H1 (cell line): Measurements from ENCODE around the gene RTN3. TPM values are rescaled to one million over a fixed set of nuclear protein-coding genes. Genes with fewer than 3 reads are reported as not detected.

ENCODE experiments used
- CTCF ChIA-PET: fragments of 300-600 bp; sonication (Branson Sonifier 250); formaldehyde crosslinking; loops from one replicate; lab custom pipeline; 2021; ENCODE audit not compliant: partially characterized antibody; lab: Charles Lee
- POLR2A ChIA-PET: fragments of 300-600 bp; sonication (Branson Sonifier 250); formaldehyde crosslinking; loops from one replicate; lab custom pipeline; 2021; ENCODE audit warnings: inconsistent platforms; ENCODE audit not compliant: partially characterized antibody; lab: Charles Lee
- DNase-seq, 2 experiments: peaks; one replicate each; pipeline versions ENCODE4 v3.0.0 to v3.0.0-alpha.2; 2010 to 2022; ENCODE audit warnings: low spot score in 2 of 2, low read depth in 1 of 2, mixed read lengths in 1 of 2
- FAIRE-seq: peaks from 2 replicates; lab custom pipeline; 2011; peaks lifted over from hg19 to GRCh38; lab: Jason Lieb, UNC
- H2AFZ ChIP-seq: 2 replicates; pipeline ENCODE4 v1.8.1; 2012; ENCODE audit warnings: low read length, inconsistent platforms
- H2AK5ac ChIP-seq: 2 replicates; pipeline ENCODE4 v1.6.1; 2013; ENCODE audit warnings: low read depth, low read length
- H2BK120ac ChIP-seq: replicated peaks from 2 replicates; pipeline ENCODE3; 2013; ENCODE audit warnings: low read depth, low read length, inconsistent platforms
- H2BK12ac ChIP-seq: 2 replicates; pipeline ENCODE4 v1.6.1; 2013; ENCODE audit warnings: low read depth, low read length
- H2BK15ac ChIP-seq: 2 replicates; pipeline ENCODE4 v1.6.1; 2013; ENCODE audit warnings: low read length
- H2BK20ac ChIP-seq: 2 replicates; pipeline ENCODE4 v1.6.1; 2013; ENCODE audit warnings: low read length
- H2BK5ac ChIP-seq: 2 replicates; pipeline ENCODE4 v1.6.1; 2013; ENCODE audit warnings: low read depth, low read length
- H3K14ac ChIP-seq: 2 replicates; pipeline ENCODE4 v1.6.1; 2013; ENCODE audit warnings: inconsistent platforms; ENCODE audit not compliant: insufficient read length
- H3K18ac ChIP-seq: 2 replicates; pipeline ENCODE4 v1.6.1; 2013; ENCODE audit warnings: low read length; ENCODE audit errors: extremely low read depth
- H3K23ac ChIP-seq: 2 replicates; pipeline ENCODE4 v1.6.1; 2013; ENCODE audit warnings: inconsistent platforms; ENCODE audit not compliant: insufficient read length
- H3K23me2 ChIP-seq: 2 replicates; pipeline ENCODE4 v1.6.1; 2013; ENCODE audit warnings: low read depth, low read length
- H3K27ac ChIP-seq: 2 replicates; pipeline ENCODE4 v1.6.1; 2011; ENCODE audit warnings: low read depth, low read length, inconsistent platforms
- H3K27me3 ChIP-seq, 4 experiments: replicated peaks in 1 of 4; 1 replicate in 1 of 4; 2 replicates in 3 of 4; pipeline versions ENCODE4 v1.6.1 to v1.8.1; 2011 to 2013; ENCODE audit warnings: low read length in 3 of 4, mild to moderate bottlenecking in 3 of 4, inconsistent platforms in 2 of 4, mixed read lengths in 2 of 4, moderate library complexity in 1 of 4; ENCODE audit not compliant: control insufficient read depth in 3 of 4, insufficient read depth in 3 of 4; ENCODE audit errors: extremely low read depth in 1 of 4
- H3K36me3 ChIP-seq, 4 experiments: 2 replicates each; pipeline versions ENCODE4 v1.6.1 to v1.8.1; 2011 to 2013; ENCODE audit warnings: mild to moderate bottlenecking in 4 of 4, low read length in 3 of 4, moderate library complexity in 2 of 4, control low read depth in 1 of 4, inconsistent platforms in 1 of 4; ENCODE audit not compliant: insufficient read depth in 4 of 4, control insufficient read depth in 2 of 4
- H3K4ac ChIP-seq: replicated peaks from 2 replicates; pipeline ENCODE3; 2013; ENCODE audit warnings: low read length, low read depth, mixed read lengths, inconsistent platforms; ENCODE audit not compliant: insufficient read length
- H3K4me1 ChIP-seq, 4 experiments: replicated peaks in 1 of 4; 1 replicate in 1 of 4; 2 replicates in 3 of 4; pipeline versions ENCODE4 v1.6.1 to v1.8.1; 2011 to 2013; ENCODE audit warnings: low read length in 3 of 4, inconsistent platforms in 2 of 4, mixed read lengths in 1 of 4; ENCODE audit not compliant: insufficient read depth in 4 of 4, control insufficient read depth in 3 of 4
- H3K4me2 ChIP-seq, 2 experiments: 2 replicates each; pipeline versions ENCODE4 v1.6.1 to v1.8.1; 2011 to 2013; ENCODE audit warnings: low read depth in 2 of 2, low read length in 2 of 2, control low read depth in 1 of 2, inconsistent platforms in 1 of 2, mild to moderate bottlenecking in 1 of 2; ENCODE audit not compliant: insufficient read depth in 1 of 2
- H3K4me3 ChIP-seq, 4 experiments: fragments of 200-600, 300-600 bp in 1 of 4; sonication (generic), shearing (Covaris generic), sonication (Bioruptor Twin) in 1 of 4; 2 replicates each; pipeline versions ENCODE4 v1.5.1 to v1.8.1; 2011 to 2016; ENCODE audit warnings: low read length in 4 of 4, low read depth in 3 of 4, control low read depth in 2 of 4, inconsistent platforms in 2 of 4, mild to moderate bottlenecking in 2 of 4, mixed read lengths in 1 of 4, moderate library complexity in 1 of 4; ENCODE audit not compliant: insufficient read depth in 2 of 4; ENCODE audit errors: extremely low read depth in 1 of 4
- H3K56ac ChIP-seq: replicated peaks from 2 replicates; pipeline ENCODE3; 2013; ENCODE audit warnings: low read depth, mild to moderate bottlenecking, mixed read lengths, low read length, inconsistent platforms; ENCODE audit not compliant: insufficient read length
- H3K79me1 ChIP-seq: 2 replicates; pipeline ENCODE4 v1.6.1; 2013; ENCODE audit warnings: low read depth, low read length, control low read depth
- H3K79me2 ChIP-seq, 2 experiments: 2 replicates each; pipeline versions ENCODE4 v1.6.1 to v1.8.1; 2012 to 2013; ENCODE audit warnings: low read length in 2 of 2, mild to moderate bottlenecking in 2 of 2, inconsistent platforms in 1 of 2; ENCODE audit not compliant: insufficient read depth in 2 of 2, control insufficient read depth in 1 of 2
- H3K9ac ChIP-seq, 4 experiments: replicated peaks in 1 of 4; 1 replicate in 1 of 4; 2 replicates in 3 of 4; pipeline versions ENCODE4 v1.6.1 to v1.8.1; 2011 to 2013; ENCODE audit warnings: low read depth in 3 of 4, low read length in 3 of 4, control low read depth in 2 of 4, mild to moderate bottlenecking in 2 of 4, moderate library complexity in 2 of 4, inconsistent platforms in 1 of 4; ENCODE audit errors: extremely low read depth in 1 of 4
- H3K9me3 ChIP-seq, 2 experiments: 2 replicates each; pipeline versions ENCODE4 v1.6.1 to v1.8.1; 2012 to 2013; ENCODE audit warnings: mild to moderate bottlenecking in 2 of 2, moderate library complexity in 2 of 2, control low read depth in 1 of 2, inconsistent platforms in 1 of 2, low read depth in 1 of 2, low read length in 1 of 2, mixed read lengths in 1 of 2; ENCODE audit not compliant: insufficient read depth in 2 of 2
- H4K20me1 ChIP-seq, 2 experiments: replicated peaks in 1 of 2; 2 replicates each; pipeline versions ENCODE3 to v1.8.1; 2011 to 2013; ENCODE audit warnings: inconsistent platforms in 2 of 2, low read length in 2 of 2, mild to moderate bottlenecking in 1 of 2; ENCODE audit not compliant: insufficient read depth in 2 of 2, control insufficient read depth in 1 of 2
- H4K5ac ChIP-seq: 2 replicates; pipeline ENCODE4 v1.6.1; 2013; ENCODE audit warnings: low read length, low read depth, mixed read lengths, inconsistent platforms; ENCODE audit not compliant: insufficient read length
- H4K8ac ChIP-seq: 2 replicates; pipeline ENCODE4 v1.8.0; 2013; ENCODE audit warnings: mild to moderate bottlenecking, moderate library complexity, low read length, inconsistent platforms; ENCODE audit not compliant: insufficient read depth; ENCODE audit errors: extremely low read depth
- H4K91ac ChIP-seq: replicated peaks from 2 replicates; pipeline ENCODE3; 2013; ENCODE audit warnings: low read length, mixed read lengths, inconsistent platforms; ENCODE audit not compliant: insufficient read length
- GTF2F1 ChIP-seq: IDR thresholded peaks from 2 replicates; pipeline ENCODE4 v1.6.1; 2012; ENCODE audit warnings: low read depth, low read length, improper control_type of control experiment, borderline replicate concordance
- KDM1A ChIP-seq: fragments of 200-600, 300-600 bp; sonication (generic); IDR thresholded peaks from 2 replicates; pipeline ENCODE4 v1.7.1; 2016; ENCODE audit warnings: mild to moderate bottlenecking, low read length, borderline replicate concordance
- SIRT6 ChIP-seq: IDR thresholded peaks from one replicate; pipeline ENCODE4 v1.7.1; 2012; ENCODE audit warnings: low read length, inconsistent platforms
- SIX5 ChIP-seq: IDR thresholded peaks from 2 replicates; pipeline ENCODE4 v1.6.1; 2011; ENCODE audit warnings: mild to moderate bottlenecking, low read depth, low read length
- polyA plus RNA-seq, 7 experiments: library from polyadenylated mRNA; depleted of rRNA in 3 of 7; stranded (reverse) in 5 of 7; unstranded in 2 of 7; fragments of >200 nt in 5 of 7; fragments of 200-250 nt in 2 of 7; gene quantifications; 1 replicate in 5 of 7; 2 replicates in 1 of 7; 4 replicates in 1 of 7; pipeline versions ENCODE4 v1.2.1 to v1.2.3, GENCODE V29; 2011 to 2013; ENCODE audit warnings: missing spikeins in 2 of 7, mixed read lengths in 2 of 7
- total RNA-seq: library from RNA; stranded (reverse); fragmentation: NEBNext Ultra II Directional; extraction: Animal tissue kit (Norgen Biotek cat#: 25700); gene quantifications from 2 replicates; pipeline ENCODE4 v1.2.1, GENCODE V29; 2021

The RTN3 gene
- total and polyA plus RNA-seq, 2 of the 8 experiments (the other 6 are each of a cell fraction or from before 2014, with no cell fraction given) = 160 to 203 TPM

GRCh38 chr11:63716046-63716445 lies 34.7 kb downstream of the RTN3 start:
- Histone ChIP-seq H2BK5ac (no peak overlapping the region), H3K79me2 (peaks cover 0 to 81% of the 10 kb centered on the region in 2 experiments; a peak in 2 of 4 replicates), H3K27me3 (no peaks in the 10 kb centered on the region), H3K23ac (no peak overlapping the region), H3K27ac (no peak overlapping the region), H3K4me1 (no peaks in the 10 kb centered on the region), H4K5ac (no peak overlapping the region), H3K79me1 (no peaks in the 10 kb centered on the region; the same call in 1 of the 2 replicates), H4K91ac (no peak overlapping the region), H3K56ac (no peak overlapping the region), H2BK15ac (no peak overlapping the region), H2AFZ (no peak overlapping the region), H3K23me2 (no peaks in the 10 kb centered on the region), H3K36me3 (peaks cover 0 to 11% (median 5%) of the 10 kb centered on the region in 4 experiments; a peak in 4 of 8 replicates), H2BK20ac (no peak overlapping the region), H3K18ac (no peak overlapping the region), H3K9ac (no peak overlapping the region), H3K9me3 (no peaks in the 10 kb centered on the region), H3K4me2 (no peak overlapping the region), H4K8ac (no peak overlapping the region), H3K14ac (no peak overlapping the region), H3K4me3 (no peak overlapping the region), H2AK5ac (no peak overlapping the region), H2BK120ac (no peak overlapping the region), H4K20me1 (peaks cover 5 to 11% of the 10 kb centered on the region in 2 experiments), H2BK12ac (no peak overlapping the region), H3K4ac (no peak overlapping the region)
- CTCF ChIA-PET = interaction anchor here (0.9 to 5.2 kb wide), 5 partner anchors 11 to 76 kb away, joined by 3 to 24 read pairs (median 3); no protein-coding TSS in a partner anchor
- DNase-seq (no peak), FAIRE-seq (no peak)
- TF ChIP-seq GTF2F1 (no peak), SIX5 (no peak), KDM1A (no peak), SIRT6 (no peak)
- POLR2A ChIA-PET = interaction anchor here (2.1 kb wide), 1 partner anchor 34 kb away, joined by 6 read pairs; the partner anchor contains the start of gene RTN3
